ENCODE data around the gene TBC1D17. TPM values are rescaled to one million over a fixed set of nuclear protein-coding genes. Genes with fewer than 3 reads are reported as not detected.

The TBC1D17 gene
- polyA plus RNA-seq, 1 donor from 2014 or later = 13.1 TPM

- H3K4me2 ChIP-seq (ENCODE audit: low read length) = no peak overlapping the region
- H3K9me3 ChIP-seq (ENCODE audit: low read length) = no peaks in the 10 kb centered on the region
- H3K27ac ChIP-seq (ENCODE audit: low read length) = no peak overlapping the region
- no peaks in the 10 kb centered on the region for H3K36me3 ChIP-seq (ENCODE audit: insufficient read depth, low read length)
- no peaks in the 10 kb centered on the region for H3K79me2 ChIP-seq (replicated peaks; ENCODE audit: insufficient read depth, low read length)
- H3K9me2 ChIP-seq (ENCODE audit: insufficient read depth, low read length) = no peaks in the 10 kb centered on the region
- H3F3A ChIP-seq (ENCODE audit: insufficient read depth, low read length, poor library complexity, severe bottlenecking) = no peaks in the 10 kb centered on the region
- no peak overlapping the region for H3K9ac ChIP-seq (ENCODE audit: low read length)
- TF ChIP-seq SMC3 (conservative IDR thresholded peaks at IDR 0.05; ENCODE audit: poor library complexity) (no peak), POLR2AphosphoS5 (IDR thresholded peaks at IDR 0.05) (no peak), REST (IDR thresholded peaks at IDR 0.05; ENCODE audit: borderline replicate concordance) (no peak), RAD21 (conservative IDR thresholded peaks at IDR 0.05) (no peak), MXI1 (conservative IDR thresholded peaks at IDR 0.05; ENCODE audit: poor library complexity, severe bottlenecking) (no peak), TAF1 (IDR thresholded peaks at IDR 0.05; ENCODE audit: low read depth) (no peak), EP300 (conservative IDR thresholded peaks at IDR 0.05; ENCODE audit: poor library complexity, severe bottlenecking) (no peak), EZH2 (IDR thresholded peaks at IDR 0.05; ENCODE audit: borderline replicate concordance, insufficient read depth, low read length, poor library complexity, severe bottlenecking) (no peak), CTCF (IDR thresholded peaks at IDR 0.05; ENCODE audit: poor library complexity, severe bottlenecking) (no peak)
- H3K4me3 ChIP-seq (ENCODE audit: low read length) = no peak overlapping the region
- H4K20me1 ChIP-seq (ENCODE audit: insufficient read depth) = no peaks in the 10 kb centered on the region
- H2AFZ ChIP-seq (ENCODE audit: low read depth, low read length) = no peak overlapping the region
- H3K27me3 ChIP-seq (ENCODE audit: insufficient read depth, low read depth, low read length) = no peaks in the 10 kb centered on the region
Measured at GRCh38 chr19:49833599-49833998, 43.9 kb upstream of the TBC1D17 start.

- no peak overlapping the region for H3K4me3 ChIP-seq (ENCODE audit: low read length)
Measured at GRCh38 chr19:49835562-49835961, 41.9 kb upstream of the TBC1D17 start.

More at GRCh38 chr19:49835562-49835961, 41.9 kb upstream of the TBC1D17 start:
- Histone ChIP-seq H3K9me3 (ENCODE audit: low read length) (no peaks in the 10 kb centered on the region), H2AFZ (ENCODE audit: low read depth, low read length) (no peak overlapping the region), H4K20me1 (ENCODE audit: insufficient read depth) (no peaks in the 10 kb centered on the region), H3K9me2 (ENCODE audit: insufficient read depth, low read length) (no peaks in the 10 kb centered on the region), H3K79me2 (replicated peaks; ENCODE audit: insufficient read depth, low read length) (no peaks in the 10 kb centered on the region), H3K9ac (ENCODE audit: low read length) (no peak overlapping the region), H3K4me2 (ENCODE audit: low read length) (no peak overlapping the region), H3K36me3 (ENCODE audit: insufficient read depth, low read length) (peaks cover 4% of the 10 kb centered on the region), H3K27me3 (ENCODE audit: insufficient read depth, low read depth, low read length) (no peaks in the 10 kb centered on the region), H3F3A (ENCODE audit: insufficient read depth, low read length, poor library complexity, severe bottlenecking) (no peaks in the 10 kb centered on the region), H3K27ac (ENCODE audit: low read length) (no peak overlapping the region)
- TF ChIP-seq MXI1 (conservative IDR thresholded peaks at IDR 0.05; ENCODE audit: poor library complexity, severe bottlenecking) = no peak
- no peak for TF ChIP-seq REST (IDR thresholded peaks at IDR 0.05; ENCODE audit: borderline replicate concordance)
- TF ChIP-seq EP300 (conservative IDR thresholded peaks at IDR 0.05; ENCODE audit: poor library complexity, severe bottlenecking) = no peak
- TF ChIP-seq SMC3 (conservative IDR thresholded peaks at IDR 0.05; ENCODE audit: poor library complexity) = no peak
- TF ChIP-seq CTCF (IDR thresholded peaks at IDR 0.05; ENCODE audit: poor library complexity, severe bottlenecking) = no peak
- no peak for TF ChIP-seq EZH2 (IDR thresholded peaks at IDR 0.05; ENCODE audit: borderline replicate concordance, insufficient read depth, low read length, poor library complexity, severe bottlenecking)

Measured in neural cell (in vitro differentiated cells).